Fibroblast of the aortic adventitia (primary cell): ENCODE measurements around the gene FAF1. TPM values are rescaled to one million over a fixed set of nuclear protein-coding genes. Genes with fewer than 3 reads are reported as not detected.

Experiments used
- DNase-seq: peaks from one replicate; pipeline ENCODE4 v3.0.0-alpha.2; 2010; ENCODE audit warnings: low read depth
- H3K4me3 ChIP-seq: 2 replicates; pipeline ENCODE4 v1.5.1; 2011; ENCODE audit warnings: low read depth, mild to moderate bottlenecking, control low read depth, low read length, moderate library complexity
- CTCF ChIP-seq: IDR thresholded peaks from 2 replicates; pipeline ENCODE4 v1.5.1; 2011; ENCODE audit warnings: mild to moderate bottlenecking, low read length, control low read depth, inconsistent platforms; ENCODE audit not compliant: insufficient read depth
- total RNA-seq: library from RNA; depleted of rRNA; stranded (reverse); fragments of >200 nt; gene quantifications from 2 replicates; pipeline ENCODE4 v1.2.3, GENCODE V29; 2012; ENCODE audit warnings: low replicate concordance

FAF1 gene
- total RNA-seq, 1 donor, result 93.8 TPM

GRCh38 chr1:50427818-50428779, 532.0 kb downstream of the FAF1 start:
- TF ChIP-seq CTCF, result no peak
- no peak overlapping the region for H3K4me3 ChIP-seq
- no peak for DNase-seq

GRCh38 chr1:50427086-50427817, 532.8 kb downstream of the FAF1 start:
- no peak overlapping the region for H3K4me3 ChIP-seq
- no peak for TF ChIP-seq CTCF
- DNase-seq, result no peak

- TF ChIP-seq CTCF, result no peak
- H3K4me3 ChIP-seq, result no peak overlapping the region
- DNase-seq, result no peak
Observed at GRCh38 chr1:50426702-50427085, 533.4 kb downstream of the FAF1 start.

- no peak for TF ChIP-seq CTCF
- H3K4me3 ChIP-seq, result no peak overlapping the region
- no peak for DNase-seq
Observed at GRCh38 chr1:50426108-50426700, 533.9 kb downstream of the FAF1 start.

- no peak for DNase-seq
Observed at GRCh38 chr1:50425376-50426107, 534.5 kb downstream of the FAF1 start.

More at GRCh38 chr1:50425376-50426107, 534.5 kb downstream of the FAF1 start:
- no peak overlapping the region for H3K4me3 ChIP-seq
- TF ChIP-seq CTCF, result no peak
